HL-60/S4 (cell line): ENCODE measurements around the gene MST1.

Experiments used
- in situ Hi-C: fragments of 300-500 bp; cut with MboI; formaldehyde crosslinking; loops from 2 replicates; pipeline ENCODE4 v1.14.3; 2022; ENCODE audit warnings: low sequenced_read_pairs

MST1 gene

GRCh38 chr3:49689046-49689907, at the start of gene MST1, which contains the start of gene RNF123:
Gene MST1, minus strand, starts transcription at chr3:49689474. Its CDS starts 783 bp downstream, at chr3:49688691.
Gene RNF123, plus strand, starts transcription at chr3:49689557. Its CDS starts 1,609 bp downstream, at chr3:49691166.
- in situ Hi-C loops: no loop called here

- in situ Hi-C loops: no loop called here
Observed at GRCh38 chr3:49738067-49738713, 48.9 kb upstream of the MST1 start.

GRCh38 chr3:49734752-49735151, 45.5 kb upstream of the MST1 start:
- in situ Hi-C loops: no loop called here

GRCh38 chr3:49733551-49733950, 44.3 kb upstream of the MST1 start:
- in situ Hi-C loops: no loop called here

- in situ Hi-C loops: no loop called here
Observed at GRCh38 chr3:49732597-49732996, 43.3 kb upstream of the MST1 start.

- in situ Hi-C loops: no loop called here
Observed at GRCh38 chr3:49729966-49730609, 40.8 kb upstream of the MST1 start.

- in situ Hi-C loops: no loop called here
Observed at GRCh38 chr3:49727924-49728361, 38.7 kb upstream of the MST1 start.

GRCh38 chr3:49727154-49727923, 38.1 kb upstream of the MST1 start:
- in situ Hi-C loops: no loop called here

- in situ Hi-C loops: no loop called here
Observed at GRCh38 chr3:49725906-49726681, 36.8 kb upstream of the MST1 start.

- in situ Hi-C loops: no loop called here
Observed at GRCh38 chr3:49724586-49724985, 35.3 kb upstream of the MST1 start.

- in situ Hi-C loops: no loop called here
Observed at GRCh38 chr3:49723628-49724551, 34.6 kb upstream of the MST1 start, which contains the start of gene GMPPB. Gene GMPPB, minus strand, starts transcription at chr3:49723951. Its CDS starts 225 bp downstream, at chr3:49723726.

GRCh38 chr3:49723296-49723627, 34.0 kb upstream of the MST1 start:
- in situ Hi-C loops: no loop called here

GRCh38 chr3:49722896-49723295, 33.6 kb upstream of the MST1 start:
- in situ Hi-C loops: no loop called here

- in situ Hi-C loops: no loop called here
Observed at GRCh38 chr3:49721896-49722781, 32.9 kb upstream of the MST1 start.

GRCh38 chr3:49721596-49721895, 32.3 kb upstream of the MST1 start:
- in situ Hi-C loops: no loop called here

GRCh38 chr3:49720855-49721595, 31.8 kb upstream of the MST1 start:
- in situ Hi-C loops: no loop called here

- in situ Hi-C loops: no loop called here
Observed at GRCh38 chr3:49719214-49719884, 30.1 kb upstream of the MST1 start, which contains the start of gene AMIGO3. Gene AMIGO3, minus strand, starts transcription at chr3:49719684. Its CDS starts 219 bp downstream, at chr3:49719465.
